Right hindlimb (tissue), 1 donor: ENCODE results near the gene SLC23A1.
"Not testable (repeated sequence)": the region's sequence is repeated elsewhere in the genome, so short reads cannot be mapped to it uniquely, and the experiment has no call there.

Experiments used
- DNase-seq: peaks from one replicate; pipeline ENCODE4 v3.0.0-alpha.2; 2018

Gene SLC23A1

GRCh38 chr5:139389701-139390638 lies 6.9 kb upstream of the SLC23A1 start, which contains the start of gene MZB1:
MZB1 (minus strand) TSS chr5:139389913; CDS start chr5:139389856, 57 bp downstream.
- DNase-seq, result no peak

GRCh38 chr5:139388198-139388821 lies 5.2 kb upstream of the SLC23A1 start:
- DNase-seq, result no peak

GRCh38 chr5:139387611-139388197 lies 4.6 kb upstream of the SLC23A1 start:
- DNase-seq, result no peak

GRCh38 chr5:139386956-139387355 lies 3.9 kb upstream of the SLC23A1 start:
- DNase-seq, result not testable (repeated sequence)

GRCh38 chr5:139386050-139386438 lies 2.9 kb upstream of the SLC23A1 start:
- DNase-seq, result no peak

GRCh38 chr5:139385061-139386049 lies 2.3 kb upstream of the SLC23A1 start:
- DNase-seq, result no peak

GRCh38 chr5:139384591-139385051 lies 1.5 kb upstream of the SLC23A1 start:
- no peak for DNase-seq

GRCh38 chr5:139383993-139384590 lies 995 bp upstream of the SLC23A1 start:
- DNase-seq, result no peak

GRCh38 chr5:139382807-139383206 lies 290 bp downstream of the SLC23A1 start:
- no peak for DNase-seq

- DNase-seq, result no peak
Measured at GRCh38 chr5:139381837-139382761, 998 bp downstream of the SLC23A1 start.

- no peak for DNase-seq
Measured at GRCh38 chr5:139379626-139380449, 3.3 kb downstream of the SLC23A1 start.

- no peak for DNase-seq
Measured at GRCh38 chr5:139378941-139379361, 4.1 kb downstream of the SLC23A1 start.

- no peak for DNase-seq
Measured at GRCh38 chr5:139378101-139378825, 4.8 kb downstream of the SLC23A1 start.

- no peak for DNase-seq
Measured at GRCh38 chr5:139377226-139377625, 5.9 kb downstream of the SLC23A1 start.

GRCh38 chr5:139376364-139376763 lies 6.7 kb downstream of the SLC23A1 start:
- DNase-seq, result no peak

- no peak for DNase-seq
Measured at GRCh38 chr5:139374909-139375308, 8.2 kb downstream of the SLC23A1 start.

GRCh38 chr5:139371482-139372435 lies 11.3 kb downstream of the SLC23A1 start:
- no peak for DNase-seq

GRCh38 chr5:139369181-139369580 lies 13.9 kb downstream of the SLC23A1 start:
- no peak for DNase-seq
